Trophoblast cell (in vitro differentiated cells and primary cell): ENCODE results near the gene TALDO1.

Experiments used
- DNase-seq, 2 donors: peaks; one replicate each; pipeline ENCODE4 v3.0.0-alpha.2; 2016
- H2AFZ ChIP-seq: 2 replicates; pipeline ENCODE4 v1.6.1; 2013; ENCODE audit warnings: low read length, moderate library complexity, mild to moderate bottlenecking; ENCODE audit not compliant: insufficient read depth, poor library complexity
- H2AK5ac ChIP-seq: 2 replicates; pipeline ENCODE4 v1.6.1; 2013; ENCODE audit warnings: mild to moderate bottlenecking, low read length
- H2BK120ac ChIP-seq: 2 replicates; pipeline ENCODE4 v1.6.1; 2013; ENCODE audit warnings: low read length, mild to moderate bottlenecking, moderate library complexity; ENCODE audit not compliant: insufficient read depth, poor library complexity
- H2BK12ac ChIP-seq: 2 replicates; pipeline ENCODE4 v1.6.1; 2013; ENCODE audit warnings: mild to moderate bottlenecking, low read length, moderate library complexity
- H2BK5ac ChIP-seq: 2 replicates; pipeline ENCODE4 v1.6.1; 2013; ENCODE audit warnings: low read length, low read depth, moderate library complexity, mild to moderate bottlenecking; ENCODE audit not compliant: poor library complexity
- H3K14ac ChIP-seq: 2 replicates; pipeline ENCODE4 v1.6.1; 2013; ENCODE audit warnings: mild to moderate bottlenecking, low read length
- H3K18ac ChIP-seq: 2 replicates; pipeline ENCODE4 v1.6.1; 2013; ENCODE audit warnings: mild to moderate bottlenecking, low read length
- H3K23ac ChIP-seq: 2 replicates; pipeline ENCODE4 v1.6.1; 2013; ENCODE audit warnings: low read length
- H3K27ac ChIP-seq: 2 replicates; pipeline ENCODE4 v1.5.1; 2013; ENCODE audit warnings: low read depth, mild to moderate bottlenecking, inconsistent platforms, low read length, moderate library complexity
- H3K27me3 ChIP-seq: 2 replicates; pipeline ENCODE4 v1.6.1; 2013; ENCODE audit warnings: inconsistent platforms, mild to moderate bottlenecking, low read length, moderate library complexity; ENCODE audit not compliant: insufficient read depth
- H3K36me3 ChIP-seq, 2 experiments: 1 replicate in 1 of 2; 2 replicates in 1 of 2; pipeline ENCODE4 v1.6.1; 2013; ENCODE audit warnings: low read length in 2 of 2, mild to moderate bottlenecking in 2 of 2, moderate library complexity in 1 of 2; ENCODE audit not compliant: insufficient read depth in 2 of 2, control insufficient read depth in 1 of 2
- H3K4ac ChIP-seq: 2 replicates; pipeline ENCODE4 v1.6.1; 2013; ENCODE audit warnings: low read depth, mild to moderate bottlenecking, low read length, moderate library complexity
- H3K4me1 ChIP-seq, 2 experiments: 1 replicate in 1 of 2; 2 replicates in 1 of 2; pipeline ENCODE4 v1.6.1; 2013; ENCODE audit warnings: low read length in 2 of 2, mild to moderate bottlenecking in 2 of 2, moderate library complexity in 1 of 2; ENCODE audit not compliant: insufficient read depth in 2 of 2, control insufficient read depth in 1 of 2
- H3K4me2 ChIP-seq: 2 replicates; pipeline ENCODE4 v1.6.1; 2013; ENCODE audit warnings: inconsistent platforms, mild to moderate bottlenecking, low read length, moderate library complexity
- H3K4me3 ChIP-seq: 2 replicates; pipeline ENCODE4 v1.5.1; 2013; ENCODE audit warnings: mild to moderate bottlenecking, low read depth, low read length, inconsistent platforms
- H3K79me1 ChIP-seq: one replicate; pipeline ENCODE4 v1.6.1; 2013; ENCODE audit warnings: low read length
- H3K79me2 ChIP-seq: 2 replicates; pipeline ENCODE4 v1.6.1; 2013; ENCODE audit warnings: low read length, mild to moderate bottlenecking; ENCODE audit not compliant: control insufficient read depth, insufficient read depth, poor library complexity
- H3K9ac ChIP-seq: 2 replicates; pipeline ENCODE4 v1.6.1; 2013; ENCODE audit warnings: mild to moderate bottlenecking, low read length
- H3K9me3 ChIP-seq: 2 replicates; pipeline ENCODE4 v1.6.1; 2013; ENCODE audit warnings: low read depth, mild to moderate bottlenecking, control low read depth, inconsistent platforms, low read length; ENCODE audit not compliant: insufficient read depth
- H4K12ac ChIP-seq: 2 replicates; pipeline ENCODE4 v1.6.1; 2013; ENCODE audit warnings: low read depth, mild to moderate bottlenecking, low read length, moderate library complexity
- H4K8ac ChIP-seq: 2 replicates; pipeline ENCODE4 v1.6.1; 2013; ENCODE audit warnings: low read depth, mild to moderate bottlenecking, low read length, moderate library complexity
- H4K91ac ChIP-seq: one replicate; pipeline ENCODE4 v1.6.1; 2013; ENCODE audit warnings: low read depth, mild to moderate bottlenecking, low read length, moderate library complexity
- WGBS: extraction: QIAGEN DNeasy Blood & Tissue Kit; methylation state at CpG from one replicate; pipeline ENCODE4 v1.1.7; 2013; ENCODE audit warnings: missing lambda C conversion rate; ENCODE audit not compliant: insufficient read length, insufficient coverage; ENCODE audit errors: extremely low coverage; 5-methylcytosine and 5-hydroxymethylcytosine counted together

Gene TALDO1

GRCh38 chr11:776263-776560, 28.9 kb downstream of the TALDO1 start:
- no peak overlapping the region for H2BK5ac ChIP-seq
- H3K79me2 ChIP-seq: peaks cover 20% of the 10 kb centered on the region
- H3K79me1 ChIP-seq: peaks cover 11% of the 10 kb centered on the region
- H3K4me3 ChIP-seq: peak overlapping the region; percentile 91
- H4K8ac ChIP-seq: no peak overlapping the region
- H3K18ac ChIP-seq: no peak overlapping the region
- H3K27me3 ChIP-seq: no peaks in the 10 kb centered on the region
- peak overlapping the region; percentile 93 for H3K4ac ChIP-seq
- H3K27ac ChIP-seq: no peak overlapping the region
- peak overlapping the region; percentile 50 for H2AFZ ChIP-seq
- WGBS: no CpG with 5 or more reads among the region's 11 CpGs
- H3K9ac ChIP-seq: no peak overlapping the region
- H4K91ac ChIP-seq: peak overlapping the region; percentile 82
- H2AK5ac ChIP-seq: no peak overlapping the region
- no peak overlapping the region for H4K12ac ChIP-seq
- H3K4me1 ChIP-seq: peaks cover 17 to 32% of the 10 kb centered on the region in 2 experiments
- H2BK120ac ChIP-seq: no peak overlapping the region
- H3K9me3 ChIP-seq: no peaks in the 10 kb centered on the region
- H3K14ac ChIP-seq: peak overlapping the region; percentile 75
- no peak overlapping the region for H2BK12ac ChIP-seq
- H3K23ac ChIP-seq: no peak overlapping the region
- H3K36me3 ChIP-seq: peaks cover 37 to 39% of the 10 kb centered on the region in 2 experiments
- no peak for DNase-seq
- H3K4me2 ChIP-seq: peak overlapping the region; percentile 82

- WGBS: no CpG with 5 or more reads among the region's 65 CpGs
- H4K91ac ChIP-seq: peak overlapping the region; percentile 82
- peak overlapping the region; percentile 86 for H3K9ac ChIP-seq
- peak overlapping the region; percentile 87 for H2BK5ac ChIP-seq
- peak overlapping the region; percentile 75 for H3K14ac ChIP-seq
- H3K36me3 ChIP-seq: peaks cover 32 to 34% of the 10 kb centered on the region in 2 experiments
- H2BK12ac ChIP-seq: peak overlapping the region; percentile 21
- H3K79me2 ChIP-seq: peaks cover 20% of the 10 kb centered on the region
- H3K4me3 ChIP-seq: peak overlapping the region; percentile 91
- peak overlapping the region; percentile 93 for H3K4ac ChIP-seq
- peak overlapping the region; percentile 84 for H3K18ac ChIP-seq
- H3K9me3 ChIP-seq: no peaks in the 10 kb centered on the region
- peak overlapping the region; percentile 52 for H4K8ac ChIP-seq
- peaks cover 11% of the 10 kb centered on the region for H3K79me1 ChIP-seq
- H3K27ac ChIP-seq: peak overlapping the region; percentile 89
- H4K12ac ChIP-seq: peak overlapping the region; percentile 73
- H2AK5ac ChIP-seq: peak overlapping the region; percentile 98
- H3K27me3 ChIP-seq: no peaks in the 10 kb centered on the region
- H3K4me2 ChIP-seq: peak overlapping the region; percentile 82
- peak overlapping the region; percentile 50 for H2AFZ ChIP-seq
- H3K4me1 ChIP-seq: peaks cover 17 to 31% of the 10 kb centered on the region in 2 experiments
- H3K23ac ChIP-seq: no peak overlapping the region
- peak overlapping the region; percentile 88 for H2BK120ac ChIP-seq
- DNase-seq: peak in 1 of 2 donors; percentile 39
Observed at GRCh38 chr11:776561-777287, 29.5 kb downstream of the TALDO1 start.

GRCh38 chr11:777288-778255, 30.3 kb downstream of the TALDO1 start, which contains the start of gene GATD1:
Gene GATD1 (minus strand): TSS chr11:777487. CDS start chr11:777462, 25 bp downstream.
- Histone ChIP-seq H3K4me1 (peaks cover 17 to 26% of the 10 kb centered on the region in 2 experiments), H3K79me1 (peaks cover 11% of the 10 kb centered on the region), H3K9me3 (no peaks in the 10 kb centered on the region), H2BK5ac (peak within 1 kb of the TSS; percentile 89), H3K23ac (no peak within 1 kb of the TSS), H3K18ac (peak within 1 kb of the TSS; percentile 86), H2BK12ac (peak within 1 kb of the TSS; percentile 21), H3K27me3 (no peaks in the 10 kb centered on the region), H3K36me3 (peaks cover 23 to 25% of the 10 kb centered on the region in 2 experiments), H4K12ac (peak within 1 kb of the TSS; percentile 97), H4K91ac (peak within 1 kb of the TSS; percentile 98), H2BK120ac (peak within 1 kb of the TSS; percentile 95), H3K79me2 (peaks cover 20% of the 10 kb centered on the region), H3K27ac (peak within 1 kb of the TSS; percentile 89), H3K9ac (peak within 1 kb of the TSS; percentile 95), H2AK5ac (peak within 1 kb of the TSS; percentile 98), H3K4me3 (peak within 1 kb of the TSS; percentile 91), H3K14ac (peak within 1 kb of the TSS; percentile 98), H3K4me2 (peak within 1 kb of the TSS; percentile 82), H2AFZ (peak within 1 kb of the TSS; percentile 97), H4K8ac (peak within 1 kb of the TSS; percentile 99), H3K4ac (peak within 1 kb of the TSS; percentile 96)
- no CpG with 5 or more reads among the region's 110 CpGs for WGBS
- DNase-seq: peak; percentile 89 to 96
